GM21717 (cell line): ENCODE measurements around the gene COL11A2.
"Not testable (repeated sequence)": the region's sequence is repeated elsewhere in the genome, so short reads cannot be mapped to it uniquely, and the experiment has no call there.

Experiments
- ATAC-seq: cut with Tn5 transposase; IDR thresholded peaks from one replicate; pipeline ENCODE4 v1.9.1; 2021; ENCODE audit warnings: mild to moderate bottlenecking, moderate library complexity; ENCODE audit not compliant: unreplicated experiment

Gene COL11A2

DNA sequence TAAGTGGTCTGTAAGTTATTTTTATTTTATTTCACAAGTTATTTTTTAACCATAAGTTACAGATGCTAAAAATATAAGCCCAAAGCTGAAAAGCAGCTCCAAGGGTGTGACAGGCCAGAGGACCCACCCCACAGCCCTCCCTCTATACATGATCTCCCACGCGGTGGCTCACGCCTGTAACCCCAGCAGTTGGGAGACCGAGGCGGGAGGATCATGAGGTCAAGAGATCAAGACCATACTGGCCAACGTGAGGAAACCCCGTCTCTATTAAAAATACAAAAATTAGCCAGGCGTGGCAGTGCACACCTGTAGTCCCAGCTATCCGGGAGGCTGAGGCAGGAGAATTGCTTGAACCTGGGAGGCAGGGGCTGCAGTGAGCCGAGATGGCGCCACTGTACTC, 32.2 kb downstream of the COL11A2 start:
- no peak for ATAC-seq

DNA sequence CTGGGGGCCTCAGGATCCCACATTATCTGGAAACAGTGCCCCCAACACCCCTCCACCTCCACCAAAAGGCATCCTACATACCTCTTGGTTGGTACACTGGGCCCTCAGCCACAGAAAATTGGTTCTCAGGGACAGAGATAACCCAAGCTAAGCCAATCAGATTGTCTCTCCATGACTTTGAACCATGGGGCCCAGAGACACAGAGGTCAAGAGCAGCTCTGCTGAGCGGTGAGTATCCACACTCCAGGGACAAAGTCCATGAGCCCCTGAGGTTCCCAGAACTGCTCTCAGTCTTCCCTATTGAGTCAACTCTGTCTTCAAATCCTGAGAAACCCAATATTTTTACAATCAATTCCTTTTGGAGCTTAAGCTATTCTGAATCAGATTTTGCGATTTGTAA, 35.3 kb downstream of the COL11A2 start:
- no peak for ATAC-seq

DNA sequence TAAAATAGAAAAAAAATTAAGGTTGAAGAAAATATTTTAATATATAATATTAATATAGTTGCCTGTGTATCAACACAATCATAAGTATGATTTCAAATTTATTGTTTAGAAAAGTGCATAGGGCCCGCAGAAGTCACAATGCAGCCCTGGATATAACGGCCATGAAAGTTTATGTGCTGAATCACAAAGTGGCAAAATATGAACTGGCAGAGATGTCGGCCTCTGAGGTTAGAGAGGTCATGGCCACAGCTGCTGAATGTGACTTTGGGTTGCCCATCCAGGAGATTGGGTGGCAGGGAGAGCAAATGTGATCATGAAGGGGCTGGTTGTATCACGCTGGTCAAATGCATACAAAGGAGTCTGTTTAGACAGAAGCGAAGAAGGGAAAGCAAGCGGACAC, 35.7 kb downstream of the COL11A2 start:
- ATAC-seq, result no peak

DNA sequence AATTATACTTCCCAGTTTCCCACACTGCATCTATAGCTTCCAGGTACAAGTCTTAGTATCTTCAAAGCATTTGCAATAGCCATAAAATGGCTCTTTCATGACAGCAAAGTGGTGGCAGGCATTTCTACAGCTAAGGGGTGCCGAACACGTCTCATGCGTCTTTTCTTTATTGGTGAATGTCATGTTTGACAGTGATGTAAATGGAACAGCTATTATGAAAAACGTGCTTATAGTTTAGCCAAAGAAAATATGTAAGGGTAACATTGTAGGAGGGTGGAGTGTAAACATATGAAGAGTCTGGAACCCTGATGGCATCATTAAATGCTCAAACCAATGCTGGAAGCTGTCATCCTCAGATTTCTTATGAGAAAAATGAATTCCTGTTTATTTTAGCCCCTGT, 37.9 kb downstream of the COL11A2 start:
- no peak for ATAC-seq

DNA sequence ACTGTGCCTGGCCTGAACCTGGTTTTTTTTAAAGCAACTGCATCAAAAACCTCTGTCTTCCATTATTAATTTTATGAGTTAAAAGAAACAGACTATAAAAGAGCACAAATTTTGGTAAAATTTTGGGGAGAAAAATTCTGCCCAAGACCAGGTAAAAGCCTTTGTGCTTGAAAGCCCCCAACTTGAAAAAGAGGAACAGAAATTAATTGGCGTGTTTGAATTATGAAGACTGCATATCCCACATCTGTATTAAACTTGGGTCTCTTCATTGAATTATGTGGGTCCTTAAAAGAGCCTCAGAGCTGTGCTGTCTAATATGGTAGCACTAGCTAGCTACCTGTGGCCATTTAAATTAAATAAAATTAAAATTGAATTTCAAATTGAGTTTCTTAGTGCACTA, 41.2 kb downstream of the COL11A2 start:
- ATAC-seq, result no peak

DNA sequence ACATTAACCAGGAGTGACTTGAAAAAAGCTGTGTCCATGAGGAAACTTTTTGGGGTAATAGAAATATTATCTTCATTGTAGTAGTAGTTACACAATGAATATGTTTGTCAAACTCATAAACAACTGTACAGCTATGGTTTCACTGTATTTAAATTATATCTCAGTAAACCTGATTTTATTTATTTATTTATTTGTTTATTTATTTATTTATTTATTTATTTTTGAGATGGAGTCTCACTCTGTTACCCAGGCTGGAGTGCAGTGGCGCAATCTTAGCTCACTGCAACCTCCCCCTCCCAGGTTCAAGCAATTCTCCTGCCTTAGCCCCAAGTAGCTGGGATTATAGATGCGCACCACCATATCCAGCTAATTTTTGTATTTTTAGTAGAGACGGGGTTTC, 41.7 kb downstream of the COL11A2 start:
- ATAC-seq, result not testable (repeated sequence)

DNA sequence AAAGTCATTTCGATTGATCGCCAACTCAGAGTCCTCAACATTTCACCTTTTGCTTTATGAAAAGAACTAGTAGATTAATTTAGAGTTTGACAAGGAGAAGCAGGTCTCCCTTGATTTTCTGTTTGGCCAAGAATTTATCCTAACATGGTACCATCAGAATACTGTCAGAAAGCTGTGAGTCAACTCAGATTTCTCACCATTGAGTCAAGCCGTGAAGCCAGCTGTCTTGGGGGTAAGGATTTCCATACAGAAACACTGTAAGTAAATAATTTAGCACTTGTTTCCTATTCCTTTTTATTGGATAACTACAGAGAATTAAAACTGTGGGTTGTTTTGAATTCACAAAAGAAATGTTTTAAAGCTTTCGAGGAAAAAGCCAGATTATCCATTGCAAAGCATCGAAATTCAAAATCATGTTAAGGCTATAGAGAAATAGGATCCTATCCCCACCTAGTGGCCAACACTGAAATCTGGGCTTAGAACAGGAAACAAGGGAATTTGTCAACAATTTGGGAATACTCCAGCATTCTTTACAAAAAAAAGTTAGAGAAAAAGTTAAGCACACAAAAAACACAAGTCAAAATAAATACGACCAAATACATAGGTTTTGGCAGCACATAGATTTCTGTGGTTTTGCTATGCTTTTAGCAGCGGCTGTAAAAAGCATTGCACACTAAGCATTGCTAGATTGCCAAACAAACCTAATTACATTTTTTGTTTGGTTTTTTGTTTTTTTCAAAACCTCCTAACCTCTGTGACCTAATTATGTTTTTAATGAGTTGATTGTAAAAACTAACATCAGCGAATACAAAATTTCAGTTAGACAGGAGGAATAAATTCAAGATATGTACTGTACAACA, 44.2 kb downstream of the COL11A2 start:
- no peak for ATAC-seq

DNA sequence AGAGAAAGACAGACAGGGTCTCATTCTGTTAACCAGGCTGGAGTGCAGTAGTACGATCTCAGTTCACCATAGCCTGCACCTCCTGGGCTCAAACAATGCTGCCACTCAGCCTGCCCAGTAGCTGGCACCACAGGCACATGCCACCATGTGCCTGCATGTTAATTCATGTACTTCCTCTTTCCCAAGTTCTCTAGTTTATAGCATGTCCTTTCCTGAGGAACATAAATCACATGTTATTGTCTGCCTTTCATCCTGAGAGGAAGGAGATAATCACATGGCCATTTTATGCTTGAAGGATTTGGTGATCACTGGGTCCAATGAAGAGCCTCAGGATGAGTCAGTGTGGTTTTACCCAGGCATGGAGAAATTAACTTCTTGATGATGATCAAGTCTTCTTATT, 47.9 kb downstream of the COL11A2 start:
- no peak for ATAC-seq

DNA sequence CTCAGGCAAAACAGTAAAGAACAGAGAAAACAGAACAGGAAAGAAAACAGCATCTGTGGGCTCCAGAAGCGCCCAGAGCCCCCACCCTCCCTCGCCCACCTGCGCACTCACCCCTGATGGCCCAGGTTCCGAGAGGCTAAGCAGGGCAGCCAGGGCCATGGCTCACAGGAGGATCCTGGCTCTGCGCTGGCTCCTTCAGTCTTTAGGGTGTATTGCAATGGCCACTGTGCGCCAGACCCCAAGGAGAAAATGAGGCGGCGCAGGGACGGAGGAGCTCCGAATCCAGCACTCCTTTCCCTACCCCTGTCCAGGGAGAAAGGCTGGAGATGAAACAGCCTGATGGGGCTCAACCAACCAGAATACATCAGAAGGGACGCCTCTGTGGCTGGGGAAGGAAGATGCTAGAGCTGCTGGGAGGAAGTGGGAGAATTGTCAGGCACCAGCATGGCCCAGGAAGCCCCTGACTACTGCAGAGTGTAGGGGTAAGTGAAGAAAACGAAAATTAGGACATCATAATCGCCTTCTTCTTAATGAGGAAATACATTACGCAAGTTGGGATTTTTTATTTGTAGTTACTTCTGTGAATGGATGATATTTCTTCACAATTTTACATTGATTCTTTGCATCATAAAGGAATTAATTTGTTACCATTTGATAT, 49.0 kb downstream of the COL11A2 start:
- ATAC-seq, result no peak

DNA sequence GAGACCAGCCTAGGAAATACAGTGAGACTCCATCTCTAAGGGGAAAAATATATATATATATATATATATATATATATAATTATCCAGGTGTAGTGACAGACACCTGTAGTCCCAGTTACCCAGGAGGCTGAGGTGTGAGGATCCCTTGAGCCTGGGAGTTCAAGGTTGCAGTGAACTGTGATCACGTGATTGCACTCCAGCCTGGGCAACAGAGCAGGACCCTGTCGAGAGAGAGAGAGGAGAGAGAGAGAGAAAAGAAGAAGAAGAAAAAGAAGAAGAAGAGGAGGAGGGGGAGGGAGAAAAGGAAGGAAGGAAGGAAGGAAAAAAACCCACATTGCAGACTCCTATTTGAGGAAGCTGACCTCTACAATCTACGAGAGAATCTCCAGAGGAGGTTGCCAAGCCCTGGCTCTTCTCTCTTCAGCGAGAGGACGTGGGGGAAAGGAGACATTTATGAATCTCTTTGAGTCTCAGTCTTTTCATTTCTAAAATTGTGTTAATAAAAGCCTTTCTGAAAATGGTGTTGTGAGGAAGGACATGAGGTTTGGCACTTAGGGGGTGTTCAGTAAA, 49.7 kb downstream of the COL11A2 start:
- ATAC-seq, result no peak

DNA sequence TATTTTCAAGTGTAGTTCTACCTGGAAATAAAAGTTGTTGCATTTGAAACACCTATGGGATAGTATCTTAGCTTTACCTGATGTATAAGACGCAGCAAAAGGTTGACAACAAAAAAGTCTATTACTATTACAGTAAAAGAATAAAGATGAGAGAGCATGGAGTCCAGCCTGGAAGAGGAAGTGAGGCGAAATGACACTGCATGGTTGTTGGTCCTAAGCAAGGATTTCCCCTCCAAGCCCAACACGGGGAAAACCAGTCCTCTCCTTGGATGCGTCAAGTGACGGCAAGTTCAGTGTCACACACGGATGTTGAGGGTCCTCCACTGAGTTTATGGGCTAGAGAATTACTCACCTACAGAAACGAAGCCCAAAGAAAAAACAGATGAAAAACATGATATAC, 51.7 kb downstream of the COL11A2 start:
- no peak for ATAC-seq

DNA sequence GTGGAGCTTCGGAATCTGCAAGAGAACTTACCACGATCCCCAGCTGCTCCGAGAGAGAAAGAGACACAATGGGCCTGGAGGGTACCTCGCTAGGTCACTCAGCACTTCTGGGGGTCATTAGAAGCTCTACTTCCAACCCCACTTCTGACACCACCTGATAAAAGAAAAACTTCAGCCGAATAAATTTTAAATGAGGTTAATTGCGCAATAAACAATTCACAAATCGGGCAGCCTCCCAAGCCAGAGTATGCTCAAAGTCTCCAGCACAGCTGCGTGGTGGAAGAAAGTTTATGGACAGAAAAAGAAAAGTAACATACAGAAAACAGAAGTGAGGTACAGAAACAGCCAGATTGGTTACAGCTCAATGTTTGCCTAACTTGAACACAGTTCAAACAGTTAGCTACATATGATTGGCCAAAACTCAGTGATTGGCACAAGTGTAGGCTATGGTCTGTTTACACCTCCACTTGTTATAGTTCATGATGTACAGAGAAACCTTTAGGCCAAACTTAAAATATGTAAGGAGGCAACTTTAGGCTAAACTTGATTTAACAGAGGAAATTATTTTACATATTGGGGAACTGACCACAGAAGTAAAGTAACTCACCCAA, 52.6 kb downstream of the COL11A2 start:
- ATAC-seq, result no peak

DNA sequence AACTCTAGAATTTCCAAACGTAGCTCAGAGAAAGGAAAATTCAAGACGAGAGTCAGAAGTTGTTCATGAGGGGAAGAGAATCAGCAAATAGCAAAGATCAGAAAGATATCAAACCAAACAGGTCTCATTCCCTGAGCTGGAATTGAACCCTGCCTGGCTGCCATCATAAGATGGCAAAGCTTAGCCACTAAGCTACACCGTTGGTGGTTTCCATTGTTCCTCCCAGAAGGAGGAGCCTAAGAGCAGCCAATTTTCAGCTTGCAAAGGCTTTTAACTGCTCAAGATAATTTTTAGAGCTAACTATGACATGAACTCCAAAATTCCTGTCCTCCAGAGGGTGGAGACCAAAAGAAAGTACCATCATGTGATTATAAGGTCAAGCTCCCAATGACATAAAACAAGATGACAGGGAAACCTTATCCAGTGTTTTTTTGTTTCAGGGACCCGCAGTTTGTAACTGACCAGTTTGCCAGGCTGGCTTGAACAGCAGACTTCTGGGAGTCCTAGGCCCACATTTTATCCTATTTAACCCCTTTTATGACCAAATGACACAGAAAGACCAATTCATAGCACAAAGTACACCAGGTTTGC, 55.9 kb downstream of the COL11A2 start:
- no peak for ATAC-seq

DNA sequence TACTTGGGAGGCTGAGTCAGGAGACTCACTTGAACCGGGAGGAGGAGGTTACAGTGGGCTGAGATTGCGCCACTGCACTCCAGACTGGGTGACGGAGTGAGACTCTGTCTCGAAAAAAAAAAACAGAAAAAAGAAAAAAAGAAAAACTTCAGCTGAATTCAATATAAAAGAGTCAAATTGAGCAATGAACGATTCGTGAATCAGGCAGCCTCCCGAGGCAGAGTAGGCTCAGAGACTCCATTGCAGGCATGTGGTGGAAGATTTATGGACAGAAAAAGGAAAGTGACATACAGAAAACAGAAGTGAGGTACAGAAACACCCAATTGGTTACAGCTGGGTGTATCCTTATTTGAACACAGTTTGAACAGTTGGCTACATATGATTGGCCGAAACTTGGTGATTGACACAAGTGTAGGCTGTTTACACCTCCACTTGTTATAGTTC, 60.2 kb downstream of the COL11A2 start:
- ATAC-seq, result no peak

DNA sequence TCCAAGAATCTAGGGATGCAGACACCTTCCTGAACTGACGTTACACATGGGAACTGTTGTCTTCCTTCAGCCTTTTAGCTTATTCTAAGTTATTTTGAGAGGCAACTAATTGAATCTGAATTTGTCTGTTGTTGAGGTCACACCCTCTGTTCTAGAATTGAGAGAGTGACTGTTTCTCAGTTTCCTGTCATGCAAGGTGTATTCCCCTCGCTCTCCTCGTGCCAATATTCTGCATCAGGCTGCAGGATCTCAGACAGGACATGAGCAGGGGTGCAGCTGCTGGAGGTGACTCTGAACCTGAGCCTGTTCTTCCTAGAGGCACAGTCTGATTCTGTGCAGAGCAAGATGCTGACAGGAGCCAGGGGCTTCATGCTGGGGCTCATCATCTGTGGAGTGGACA, 63.9 kb downstream of the COL11A2 start:
- no peak for ATAC-seq

DNA sequence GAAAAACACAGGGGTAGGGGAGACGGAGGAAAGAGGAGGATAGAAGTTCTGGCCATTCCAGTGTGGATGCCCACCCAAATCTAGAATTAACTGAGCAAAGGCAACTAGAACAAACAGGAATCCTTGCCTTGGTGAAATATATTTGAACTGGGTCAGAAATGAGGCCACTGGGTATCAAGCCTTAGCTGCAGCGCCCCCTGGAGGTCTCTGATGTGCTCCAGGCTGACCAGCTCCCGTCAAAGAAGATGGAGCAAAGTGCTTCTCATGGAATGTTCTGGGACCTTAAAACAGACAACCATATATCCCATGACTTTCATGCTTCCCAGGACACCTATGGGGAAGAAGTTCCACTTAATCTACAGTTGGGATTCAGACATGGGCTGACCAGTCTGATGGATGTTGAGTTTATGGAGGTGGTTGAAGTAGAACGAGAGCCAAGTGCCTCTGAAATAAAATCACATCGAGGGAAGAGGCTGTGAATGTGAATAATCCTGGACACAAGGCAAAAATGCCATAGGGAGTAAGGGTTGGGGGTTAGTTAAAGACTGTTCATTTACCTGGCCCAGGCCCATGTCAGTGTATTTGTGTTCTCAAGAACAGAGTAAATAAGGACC, 66.1 kb downstream of the COL11A2 start:
- ATAC-seq, result no peak

DNA sequence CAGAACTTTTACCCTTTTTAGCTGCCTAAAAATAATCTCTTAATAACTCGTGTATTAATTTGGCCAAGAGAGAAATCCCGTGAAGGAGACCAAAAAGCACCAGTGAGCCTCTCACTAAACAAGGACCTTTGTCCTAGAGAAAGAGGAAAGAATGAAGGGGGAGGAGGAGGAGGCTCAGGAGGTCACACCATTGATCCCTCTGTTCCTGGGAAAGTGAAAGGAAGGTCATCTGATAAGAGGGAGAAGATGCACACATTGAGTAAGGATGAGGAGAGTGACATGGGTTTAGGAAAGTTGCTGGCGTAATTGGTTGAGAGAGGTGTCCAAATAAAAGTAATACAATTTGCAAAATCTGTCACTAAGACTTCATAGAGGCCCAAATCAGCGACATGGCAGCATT, 67.3 kb downstream of the COL11A2 start:
- no peak for ATAC-seq

DNA sequence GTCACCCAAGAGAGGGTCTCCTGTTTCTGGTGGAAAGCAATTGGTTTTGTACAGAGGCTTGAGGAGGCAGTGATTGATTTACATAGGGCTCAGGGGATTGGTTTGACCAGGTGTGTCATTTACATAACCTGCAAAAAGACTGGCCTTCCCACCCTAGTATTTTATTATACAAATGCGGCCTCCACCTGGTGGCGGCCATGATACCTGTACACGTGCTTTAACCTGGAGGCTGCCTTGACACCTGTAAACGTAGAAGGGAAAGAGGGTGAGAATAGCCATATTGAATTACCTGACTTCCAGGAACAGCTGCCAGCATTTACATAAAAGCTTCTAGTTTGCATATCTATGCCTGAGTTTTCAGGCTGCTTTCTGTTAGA, 67.8 kb downstream of the COL11A2 start:
- no peak for ATAC-seq

DNA sequence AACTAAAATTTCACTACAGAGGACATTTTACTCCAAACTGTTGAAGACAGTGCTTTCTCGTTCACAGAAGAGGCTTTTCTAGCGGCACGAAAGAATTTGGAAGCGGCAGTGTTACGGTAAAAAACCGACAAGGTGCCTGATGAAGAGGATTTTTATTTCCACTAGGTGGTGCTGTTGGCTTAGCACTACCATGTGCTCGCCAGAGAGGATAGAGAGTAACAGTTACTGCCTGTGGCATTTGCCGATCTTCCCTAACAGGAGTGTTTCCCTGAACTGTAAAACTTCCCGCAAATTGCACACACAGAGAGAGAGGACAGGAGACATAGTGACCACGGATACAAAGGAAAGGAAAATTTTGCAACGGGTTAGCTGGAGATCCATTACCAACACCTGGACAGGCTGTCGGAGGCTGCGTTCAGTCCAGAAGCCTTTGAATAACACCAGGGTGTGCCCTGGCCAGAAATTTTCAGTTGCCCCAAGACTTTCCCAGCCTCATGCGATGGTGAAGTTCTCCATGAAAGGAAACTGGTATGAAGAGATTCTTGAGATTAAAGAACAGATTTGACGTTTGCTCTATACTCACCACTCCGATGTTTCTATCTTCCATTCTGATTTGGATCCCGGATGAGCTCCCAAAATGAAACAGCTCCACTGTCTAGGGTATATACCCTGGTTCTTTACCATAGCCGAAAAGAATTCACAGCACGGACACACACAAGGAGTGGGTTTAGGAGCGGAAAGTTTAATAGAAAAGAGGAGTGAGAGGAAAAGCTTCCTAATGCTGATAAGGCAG, 68.3 kb downstream of the COL11A2 start:
- ATAC-seq, result no peak

DNA sequence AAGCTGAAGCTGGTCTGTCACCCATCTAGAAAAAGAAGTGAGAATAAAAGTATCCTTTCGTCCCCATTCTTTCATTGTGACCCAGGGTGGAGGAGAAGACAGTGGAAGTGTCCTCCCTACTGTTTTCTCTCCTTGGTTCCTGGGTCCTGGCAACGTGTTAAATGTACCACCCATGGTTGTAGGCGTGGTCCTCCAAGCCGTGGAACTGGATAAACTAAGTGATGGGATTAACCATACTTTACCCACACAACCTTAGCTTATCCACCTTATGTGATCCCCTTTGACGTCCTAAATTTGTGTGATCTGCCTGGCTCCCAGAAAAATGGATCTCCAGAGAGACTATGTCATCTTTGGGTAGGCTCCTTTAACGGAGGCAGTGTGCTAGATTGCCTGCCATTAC, 69.1 kb downstream of the COL11A2 start:
- no peak for ATAC-seq
